ENCODE data around the gene HAGHL.

The HAGHL gene

DNA sequence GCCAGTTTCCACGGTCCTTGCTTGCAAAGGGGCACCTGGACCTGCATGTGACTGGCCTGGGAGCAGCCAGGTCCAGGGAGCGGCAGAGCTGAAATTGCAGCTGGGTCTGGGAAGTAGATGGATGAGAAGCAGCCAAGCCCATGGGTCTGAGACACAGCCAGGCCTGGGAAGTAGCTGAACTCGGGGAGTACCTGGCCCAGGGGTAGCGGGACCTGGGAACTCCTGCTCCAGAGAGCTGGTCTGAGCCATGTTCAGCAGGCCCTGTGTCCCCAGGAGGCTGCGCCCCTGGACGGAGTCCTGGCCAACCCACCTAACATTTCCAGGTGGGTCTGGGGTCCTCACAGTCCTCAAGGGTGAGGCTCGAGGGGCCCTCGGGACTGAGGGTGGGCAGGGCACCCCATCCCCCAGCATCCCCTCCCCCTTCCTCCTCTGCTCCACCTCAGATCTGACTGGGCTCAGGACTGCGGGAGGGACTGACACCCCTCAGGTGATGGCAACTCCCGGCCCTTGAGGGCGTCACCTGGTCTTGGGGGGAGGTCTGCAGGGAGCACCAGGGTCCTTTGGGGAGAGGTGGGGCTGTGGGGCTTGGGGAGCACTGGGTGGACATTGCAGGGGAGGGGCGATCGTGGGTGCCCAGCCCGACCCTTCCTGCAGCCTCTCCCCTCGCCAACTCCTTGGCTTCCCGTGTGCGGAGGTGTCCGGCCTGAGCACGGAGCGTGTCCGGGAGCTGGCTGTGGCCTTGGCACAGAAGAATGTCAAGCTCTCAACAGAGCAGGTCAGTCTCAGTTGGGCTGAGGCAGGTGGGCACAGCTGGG lies 36.7 kb downstream of the HAGHL start:
- DNase-seq (no peak), ATAC-seq (ENCODE audit: insufficient read depth, low read depth) (no peak)
- H3K4me1 ChIP-seq (ENCODE audit: insufficient read depth, low read length): no peaks in the 10 kb centered on the region
- no peaks in the 10 kb centered on the region; the same call in 1 of the 2 replicates for H4K20me1 ChIP-seq (ENCODE audit: insufficient read depth, low read length)
- TF ChIP-seq EZH2 (IDR thresholded peaks at IDR 0.05; ENCODE audit: borderline replicate concordance, low read depth, low read length, severe bottlenecking): no peak
- no peaks in the 10 kb centered on the region for H3K27me3 ChIP-seq (ENCODE audit: insufficient read depth, low read length, poor library complexity)
- no peaks in the 10 kb centered on the region for H3K36me3 ChIP-seq (ENCODE audit: insufficient read depth, low read length)
- no peak overlapping the region for H3K4me2 ChIP-seq (ENCODE audit: insufficient read depth, low read length)
- H3K9ac ChIP-seq (ENCODE audit: low read depth, low read length): no peak overlapping the region
- no peak overlapping the region for H3K4me3 ChIP-seq (ENCODE audit: low read depth in 1 of 2, low read length in 2 of 2)
- H3K79me2 ChIP-seq (ENCODE audit: insufficient read depth, low read length): no peaks in the 10 kb centered on the region
- no peak overlapping the region for H2AFZ ChIP-seq (ENCODE audit: low read depth, low read length)
- H3K27ac ChIP-seq (ENCODE audit: low read length): no peak overlapping the region
- H3K9me3 ChIP-seq (ENCODE audit: insufficient read depth, low read length, severe bottlenecking): no peaks in the 10 kb centered on the region

DNA sequence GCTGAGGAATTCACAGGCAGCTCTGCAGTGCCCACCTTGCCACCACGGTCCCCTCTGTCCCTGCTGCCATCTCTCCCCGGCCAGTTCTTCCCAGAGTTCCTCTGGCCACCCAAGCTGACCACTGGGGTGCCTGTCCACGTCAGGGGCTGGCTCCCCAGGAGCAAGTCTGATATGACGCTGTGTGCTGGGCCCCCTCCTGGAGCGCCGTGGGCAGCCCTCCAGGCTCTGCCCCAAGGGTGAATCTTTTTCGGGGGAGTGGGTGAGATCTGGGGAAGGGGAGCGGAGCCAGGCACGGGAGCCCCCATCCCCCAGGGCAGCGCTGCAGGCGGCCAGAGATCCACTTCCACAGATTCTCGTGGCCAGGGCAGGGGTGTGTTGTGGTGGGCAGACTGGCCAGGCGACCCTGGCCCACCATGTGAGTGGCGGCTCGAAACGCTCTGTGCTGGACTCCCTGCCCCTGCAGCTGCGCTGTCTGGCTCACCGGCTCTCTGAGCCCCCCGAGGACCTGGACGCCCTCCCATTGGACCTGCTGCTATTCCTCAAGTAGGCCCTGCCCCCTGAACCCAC lies 37.4 kb downstream of the HAGHL start:
- Histone ChIP-seq H4K20me1 (ENCODE audit: insufficient read depth, low read length) (no peaks in the 10 kb centered on the region; the same call in 1 of the 2 replicates), H3K36me3 (ENCODE audit: insufficient read depth, low read length) (no peaks in the 10 kb centered on the region), H3K4me2 (ENCODE audit: insufficient read depth, low read length) (no peak overlapping the region), H2AFZ (ENCODE audit: low read depth, low read length) (no peak overlapping the region), H3K4me1 (ENCODE audit: insufficient read depth, low read length) (no peaks in the 10 kb centered on the region), H3K27ac (ENCODE audit: low read length) (no peak overlapping the region), H3K9me3 (ENCODE audit: insufficient read depth, low read length, severe bottlenecking) (no peaks in the 10 kb centered on the region), H3K27me3 (ENCODE audit: insufficient read depth, low read length, poor library complexity) (no peaks in the 10 kb centered on the region), H3K79me2 (ENCODE audit: insufficient read depth, low read length) (no peaks in the 10 kb centered on the region), H3K4me3 (ENCODE audit: low read depth in 1 of 2, low read length in 2 of 2) (no peak overlapping the region), H3K9ac (ENCODE audit: low read depth, low read length) (no peak overlapping the region)
- DNase-seq: no peak
- ATAC-seq (ENCODE audit: insufficient read depth, low read depth): no peak
- TF ChIP-seq, protein P1, sequence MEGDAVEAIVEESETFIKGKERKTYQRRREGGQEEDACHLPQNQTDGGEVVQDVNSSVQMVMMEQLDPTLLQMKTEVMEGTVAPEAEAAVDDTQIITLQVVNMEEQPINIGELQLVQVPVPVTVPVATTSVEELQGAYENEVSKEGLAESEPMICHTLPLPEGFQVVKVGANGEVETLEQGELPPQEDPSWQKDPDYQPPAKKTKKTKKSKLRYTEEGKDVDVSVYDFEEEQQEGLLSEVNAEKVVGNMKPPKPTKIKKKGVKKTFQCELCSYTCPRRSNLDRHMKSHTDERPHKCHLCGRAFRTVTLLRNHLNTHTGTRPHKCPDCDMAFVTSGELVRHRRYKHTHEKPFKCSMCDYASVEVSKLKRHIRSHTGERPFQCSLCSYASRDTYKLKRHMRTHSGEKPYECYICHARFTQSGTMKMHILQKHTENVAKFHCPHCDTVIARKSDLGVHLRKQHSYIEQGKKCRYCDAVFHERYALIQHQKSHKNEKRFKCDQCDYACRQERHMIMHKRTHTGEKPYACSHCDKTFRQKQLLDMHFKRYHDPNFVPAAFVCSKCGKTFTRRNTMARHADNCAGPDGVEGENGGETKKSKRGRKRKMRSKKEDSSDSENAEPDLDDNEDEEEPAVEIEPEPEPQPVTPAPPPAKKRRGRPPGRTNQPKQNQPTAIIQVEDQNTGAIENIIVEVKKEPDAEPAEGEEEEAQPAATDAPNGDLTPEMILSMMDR (IDR thresholded peaks at IDR 0.05; ENCODE audit: borderline replicate concordance, extremely low read depth, low read length, poor library complexity, severe bottlenecking): no peak
- no peak for TF ChIP-seq EZH2 (IDR thresholded peaks at IDR 0.05; ENCODE audit: borderline replicate concordance, low read depth, low read length, severe bottlenecking)

DNA sequence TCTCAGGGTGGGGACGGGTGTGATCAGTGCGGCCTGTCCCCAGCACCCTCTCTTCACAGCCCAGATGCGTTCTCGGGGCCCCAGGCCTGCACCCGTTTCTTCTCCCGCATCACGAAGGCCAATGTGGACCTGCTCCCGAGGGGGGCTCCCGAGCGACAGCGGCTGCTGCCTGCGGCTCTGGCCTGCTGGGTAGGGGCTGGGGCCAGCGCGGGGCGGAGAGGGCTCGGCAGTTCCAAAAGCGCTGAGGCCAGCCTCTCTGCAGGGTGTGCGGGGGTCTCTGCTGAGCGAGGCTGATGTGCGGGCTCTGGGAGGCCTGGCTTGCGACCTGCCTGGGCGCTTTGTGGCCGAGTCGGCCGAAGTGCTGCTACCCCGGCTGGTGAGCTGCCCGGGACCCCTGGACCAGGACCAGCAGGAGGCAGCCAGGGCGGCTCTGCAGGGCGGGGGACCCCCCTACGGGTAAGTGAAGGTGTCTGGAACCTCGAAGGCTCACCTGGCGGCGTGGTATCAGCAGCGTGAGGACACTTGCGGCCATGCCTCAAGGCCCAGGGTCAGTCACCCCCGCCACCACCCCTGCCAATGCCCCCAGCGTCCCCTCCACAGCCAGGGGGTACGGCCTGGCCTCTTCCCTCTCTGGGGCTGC lies 38.1 kb downstream of the HAGHL start:
- Histone ChIP-seq H3K36me3 (ENCODE audit: insufficient read depth, low read length) (no peaks in the 10 kb centered on the region), H3K27ac (ENCODE audit: low read length) (no peak overlapping the region), H3K4me1 (ENCODE audit: insufficient read depth, low read length) (no peaks in the 10 kb centered on the region), H3K4me2 (ENCODE audit: insufficient read depth, low read length) (no peak overlapping the region), H3K9me3 (ENCODE audit: insufficient read depth, low read length, severe bottlenecking) (no peaks in the 10 kb centered on the region), H4K20me1 (ENCODE audit: insufficient read depth, low read length) (no peaks in the 10 kb centered on the region; the same call in 1 of the 2 replicates), H3K4me3 (ENCODE audit: low read depth in 1 of 2, low read length in 2 of 2) (no peak overlapping the region), H3K27me3 (ENCODE audit: insufficient read depth, low read length, poor library complexity) (no peaks in the 10 kb centered on the region), H3K79me2 (ENCODE audit: insufficient read depth, low read length) (no peaks in the 10 kb centered on the region), H3K9ac (ENCODE audit: low read depth, low read length) (no peak overlapping the region), H2AFZ (ENCODE audit: low read depth, low read length) (no peak overlapping the region)
- ATAC-seq (ENCODE audit: insufficient read depth, low read depth): no peak
- TF ChIP-seq, protein P1 (IDR thresholded peaks at IDR 0.05; ENCODE audit: borderline replicate concordance, extremely low read depth, low read length, poor library complexity, severe bottlenecking): no peak
- TF ChIP-seq EZH2 (IDR thresholded peaks at IDR 0.05; ENCODE audit: borderline replicate concordance, low read depth, low read length, severe bottlenecking): no peak
- no peak for DNase-seq

DNA sequence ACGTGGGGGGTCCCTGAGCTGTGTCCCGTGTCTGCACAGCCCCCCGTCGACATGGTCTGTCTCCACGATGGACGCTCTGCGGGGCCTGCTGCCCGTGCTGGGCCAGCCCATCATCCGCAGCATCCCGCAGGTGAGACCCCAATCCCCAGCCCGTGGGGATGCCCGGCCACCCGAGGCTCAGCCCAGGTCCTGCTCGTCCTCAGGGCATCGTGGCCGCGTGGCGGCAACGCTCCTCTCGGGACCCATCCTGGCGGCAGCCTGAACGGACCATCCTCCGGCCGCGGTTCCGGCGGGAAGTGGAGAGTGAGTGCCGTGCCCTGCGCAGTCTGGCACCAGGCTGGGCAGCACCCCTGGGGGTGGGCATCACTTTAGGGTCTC lies 38.6 kb downstream of the HAGHL start:
- Histone ChIP-seq H3K9me3 (ENCODE audit: insufficient read depth, low read length, severe bottlenecking) (no peaks in the 10 kb centered on the region), H3K4me2 (ENCODE audit: insufficient read depth, low read length) (no peak overlapping the region), H3K4me3 (ENCODE audit: low read depth in 1 of 2, low read length in 2 of 2) (no peak overlapping the region), H2AFZ (ENCODE audit: low read depth, low read length) (no peak overlapping the region), H3K27me3 (ENCODE audit: insufficient read depth, low read length, poor library complexity) (no peaks in the 10 kb centered on the region), H3K36me3 (ENCODE audit: insufficient read depth, low read length) (no peaks in the 10 kb centered on the region), H3K27ac (ENCODE audit: low read length) (no peak overlapping the region), H4K20me1 (ENCODE audit: insufficient read depth, low read length) (no peaks in the 10 kb centered on the region; the same call in 1 of the 2 replicates), H3K9ac (ENCODE audit: low read depth, low read length) (no peak overlapping the region), H3K79me2 (ENCODE audit: insufficient read depth, low read length) (no peaks in the 10 kb centered on the region), H3K4me1 (ENCODE audit: insufficient read depth, low read length) (no peaks in the 10 kb centered on the region)
- DNase-seq (no peak), ATAC-seq (ENCODE audit: insufficient read depth, low read depth) (no peak)
- TF ChIP-seq EZH2 (IDR thresholded peaks at IDR 0.05; ENCODE audit: borderline replicate concordance, low read depth, low read length, severe bottlenecking): no peak
- TF ChIP-seq, protein P1 (IDR thresholded peaks at IDR 0.05; ENCODE audit: borderline replicate concordance, extremely low read depth, low read length, poor library complexity, severe bottlenecking): no peak
